COR-L47 (cell line): ENCODE results near the gene LAMC3.

Experiments used
- DNase-seq: peaks from one replicate; lab custom pipeline; 2025; lab: John Stamatoyannopoulos, UW

Gene LAMC3

DNA sequence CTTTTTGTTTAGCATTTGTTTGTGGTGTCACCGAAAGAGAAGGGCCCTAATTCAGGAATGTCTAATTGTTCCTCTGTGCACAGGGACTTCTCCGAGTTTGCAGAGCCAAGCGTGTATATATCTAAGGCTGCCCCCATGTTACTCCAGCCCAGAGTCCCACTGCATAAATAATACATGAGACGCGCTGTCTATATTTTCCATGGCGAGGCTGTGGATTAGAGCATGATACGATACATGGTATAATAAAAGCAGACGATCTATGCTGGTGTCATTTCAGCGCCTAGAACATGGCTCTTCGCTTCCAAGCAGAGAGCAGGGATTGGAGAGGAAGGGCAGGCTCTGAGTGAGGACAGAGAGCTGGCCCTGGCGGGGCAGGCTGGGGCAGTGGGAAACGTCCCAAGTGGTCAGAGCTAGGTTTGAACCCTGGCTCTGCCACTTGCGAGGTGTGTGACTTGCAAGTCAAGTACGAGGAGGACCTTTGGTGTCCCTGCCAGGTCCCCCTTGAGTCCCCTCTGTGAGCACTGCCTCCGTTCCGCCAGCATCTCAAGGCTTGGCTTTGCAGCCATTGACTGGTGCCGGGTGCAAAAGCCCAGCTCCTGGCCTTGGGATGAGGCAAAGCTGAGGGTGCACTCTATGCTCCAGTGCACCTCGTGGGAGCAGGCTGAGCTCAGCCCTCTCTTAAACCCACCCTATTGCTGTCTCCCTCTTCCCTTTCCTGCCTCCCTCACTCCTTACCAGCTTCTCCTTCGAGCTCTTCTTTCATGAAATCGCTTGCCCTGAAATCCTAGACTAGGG lies 29.2 kb upstream of the LAMC3 start:
- DNase-seq = no peak

DNA sequence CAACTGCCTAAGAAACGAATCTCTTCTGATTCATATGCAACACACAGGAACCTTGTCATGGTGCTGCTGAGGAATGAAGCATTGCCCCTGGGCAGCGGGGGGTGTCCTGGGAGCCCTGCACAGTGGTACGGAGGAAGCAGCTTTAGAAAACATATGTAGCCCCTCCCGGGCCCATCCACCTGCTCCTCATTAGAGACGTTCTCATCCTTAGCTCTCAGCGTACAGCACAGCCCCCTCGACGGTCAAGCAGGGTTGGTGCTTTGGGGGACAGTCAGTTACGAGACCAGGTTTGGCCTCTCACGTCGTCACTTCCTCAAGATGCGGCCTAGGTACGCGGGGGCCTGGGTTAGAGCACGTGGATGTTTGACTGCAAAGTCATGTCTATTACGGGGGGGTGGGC lies 28.4 kb upstream of the LAMC3 start:
- DNase-seq = no peak

DNA sequence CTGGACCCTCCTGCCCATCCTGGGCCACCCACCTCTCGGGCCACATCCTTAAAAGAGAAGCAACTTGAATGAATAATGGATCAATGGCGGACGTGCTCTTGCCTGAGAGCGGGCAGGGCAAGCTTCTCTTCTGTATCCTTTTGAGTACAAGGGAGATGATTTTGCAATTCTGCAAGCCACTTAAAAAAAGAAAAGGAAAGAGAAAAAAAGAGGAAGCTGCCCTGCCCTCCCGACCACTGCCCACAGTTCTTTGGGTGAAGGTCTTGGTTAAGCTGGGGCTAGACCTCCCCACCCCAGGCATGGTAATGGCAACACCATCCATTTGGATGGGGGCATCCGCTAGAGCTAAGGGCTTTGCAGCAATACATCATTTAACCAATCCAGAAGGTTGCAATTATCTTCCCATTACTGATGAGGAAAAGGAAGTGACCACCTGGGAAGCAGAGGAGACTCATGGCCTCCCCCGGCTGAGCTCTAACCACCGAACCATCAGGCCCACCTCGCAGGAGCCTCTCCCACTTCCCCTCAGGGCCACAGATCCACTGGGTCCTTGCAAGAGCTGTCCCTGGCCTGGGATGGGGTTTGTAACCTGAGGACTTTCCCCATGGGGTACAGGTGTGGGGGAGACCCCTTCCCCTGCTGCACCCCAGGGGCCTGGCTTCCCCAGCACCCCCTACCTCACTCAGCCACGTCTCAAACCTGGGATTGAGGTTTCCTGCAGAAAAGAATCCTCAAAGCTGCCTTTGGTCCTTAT lies 27.8 kb upstream of the LAMC3 start:
- no peak for DNase-seq

DNA sequence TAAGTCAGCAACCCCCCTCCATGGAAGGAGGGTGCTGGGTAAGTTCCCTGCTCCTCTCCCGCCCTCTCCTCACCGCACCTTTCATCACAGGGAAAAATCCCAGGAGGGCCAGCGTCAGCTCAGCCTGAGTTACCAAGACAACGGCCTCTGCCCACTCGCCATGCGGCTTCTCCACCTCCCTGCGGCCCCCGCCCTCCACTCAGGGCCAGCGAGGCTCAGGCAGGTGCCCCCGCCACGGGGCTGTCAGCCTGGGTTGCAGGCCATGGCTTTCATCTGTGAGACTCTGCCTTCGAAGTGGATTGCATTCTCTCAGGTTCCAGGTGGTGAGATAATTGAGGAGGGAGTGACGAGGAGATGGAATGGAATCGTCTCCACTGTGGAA lies 27.2 kb upstream of the LAMC3 start:
- no peak for DNase-seq

DNA sequence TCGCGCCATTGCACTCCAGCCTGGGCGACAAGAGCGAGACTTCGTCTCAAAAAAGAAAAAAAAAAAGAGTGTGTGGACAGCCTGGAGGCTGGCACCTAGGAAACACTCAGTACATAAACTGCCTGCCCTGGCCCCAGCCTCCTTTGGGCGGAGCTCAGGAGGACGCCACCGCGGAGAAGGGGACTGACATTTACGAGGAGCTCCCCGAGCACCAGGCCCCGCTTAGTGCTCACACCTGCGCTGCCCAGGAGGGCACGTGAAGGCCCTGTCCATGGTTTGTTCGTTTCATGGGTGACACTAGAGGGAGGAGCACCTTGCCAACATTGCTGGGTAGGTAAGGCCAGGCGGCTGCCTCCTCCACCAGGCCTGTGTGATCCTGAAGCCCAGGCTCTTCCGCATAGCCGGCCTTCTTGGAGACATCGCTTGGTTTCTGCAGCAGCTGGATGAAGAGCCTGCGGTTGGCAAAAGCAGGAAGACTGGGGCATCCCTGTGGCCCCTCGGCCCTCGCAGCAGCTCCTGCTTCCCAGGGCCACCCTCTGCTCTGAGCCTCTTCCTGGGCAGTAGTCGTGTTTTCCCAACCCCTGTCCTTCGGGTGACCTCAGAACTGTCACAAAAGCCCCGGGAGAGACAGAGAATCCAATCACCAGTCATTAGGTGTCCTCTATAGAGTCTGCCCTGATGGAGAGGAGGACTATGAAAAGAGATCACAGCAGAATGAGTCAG lies 26.2 kb upstream of the LAMC3 start:
- DNase-seq = no peak

DNA sequence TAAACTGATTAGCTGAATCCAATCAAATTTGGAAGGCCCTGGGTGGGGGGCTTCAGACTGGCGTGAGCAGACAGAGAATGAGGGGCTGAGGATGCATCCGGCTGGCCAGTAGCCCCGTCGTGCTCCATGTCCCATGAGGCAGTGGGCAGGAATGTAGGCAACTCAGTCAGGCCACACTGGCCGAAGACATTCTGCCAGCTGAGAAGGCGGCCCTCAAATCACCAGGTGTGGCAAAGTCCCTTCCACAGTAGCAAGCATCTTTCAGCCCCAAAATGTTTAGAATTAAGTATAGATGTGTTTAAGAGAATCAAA lies 25.7 kb upstream of the LAMC3 start:
- no peak for DNase-seq

DNA sequence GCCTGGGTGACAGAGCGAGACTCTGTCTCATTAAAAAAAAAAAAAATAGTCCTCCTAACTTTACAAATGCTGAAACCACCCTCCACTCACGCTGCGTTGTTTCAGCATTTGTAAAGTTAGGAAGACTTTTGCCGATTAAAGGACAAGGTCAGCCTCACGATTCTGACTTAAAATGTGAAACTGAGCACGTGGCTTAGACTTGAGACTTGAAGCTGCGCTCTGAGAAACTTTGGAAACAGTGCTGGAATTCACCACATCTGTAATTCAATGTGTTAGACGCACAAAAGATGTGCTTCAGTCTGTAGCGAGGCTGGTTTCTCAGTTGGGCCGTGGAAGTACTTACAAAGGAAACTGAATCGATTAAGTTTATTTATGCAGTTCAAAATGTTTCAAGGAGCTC lies 25.0 kb upstream of the LAMC3 start:
- no peak for DNase-seq

DNA sequence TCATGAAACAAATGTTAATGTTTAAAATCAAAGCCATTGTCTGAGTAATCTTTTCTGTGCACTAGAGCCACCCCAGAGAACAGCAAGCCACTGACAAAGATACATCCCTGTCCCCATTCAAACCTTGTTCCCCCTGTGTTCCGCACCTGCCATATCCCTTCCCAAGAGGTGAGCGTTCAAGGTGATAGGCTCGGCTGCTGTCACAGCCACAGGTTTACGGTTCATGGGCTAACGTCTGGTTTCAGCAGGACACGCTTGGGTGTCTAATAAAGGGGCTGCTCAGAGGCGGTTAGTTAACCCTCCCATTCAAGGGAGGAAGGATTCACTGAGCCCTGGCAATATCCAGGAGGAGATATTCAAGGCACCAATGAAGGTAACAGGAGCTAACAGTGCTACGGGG lies 24.5 kb upstream of the LAMC3 start:
- no peak for DNase-seq

DNA sequence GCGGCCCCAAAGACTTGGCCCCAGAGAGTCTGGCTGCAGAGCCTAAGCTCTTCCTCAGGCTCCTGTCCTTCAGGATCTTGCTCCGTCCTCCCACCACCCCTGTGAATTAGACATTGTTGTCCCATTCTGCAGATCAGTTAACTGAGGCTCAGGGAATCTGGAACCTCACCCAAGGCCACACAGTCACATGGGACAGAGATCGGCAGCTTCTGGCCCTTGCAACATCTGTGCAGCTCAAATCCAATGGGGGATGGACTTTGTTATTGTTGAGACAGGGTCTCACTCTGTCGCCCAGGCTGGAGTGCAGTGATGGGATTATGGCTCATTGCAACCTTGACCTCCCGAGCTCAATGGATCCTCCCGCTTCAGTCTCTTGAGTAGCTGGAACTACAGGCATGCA lies 23.9 kb upstream of the LAMC3 start:
- no peak for DNase-seq

DNA sequence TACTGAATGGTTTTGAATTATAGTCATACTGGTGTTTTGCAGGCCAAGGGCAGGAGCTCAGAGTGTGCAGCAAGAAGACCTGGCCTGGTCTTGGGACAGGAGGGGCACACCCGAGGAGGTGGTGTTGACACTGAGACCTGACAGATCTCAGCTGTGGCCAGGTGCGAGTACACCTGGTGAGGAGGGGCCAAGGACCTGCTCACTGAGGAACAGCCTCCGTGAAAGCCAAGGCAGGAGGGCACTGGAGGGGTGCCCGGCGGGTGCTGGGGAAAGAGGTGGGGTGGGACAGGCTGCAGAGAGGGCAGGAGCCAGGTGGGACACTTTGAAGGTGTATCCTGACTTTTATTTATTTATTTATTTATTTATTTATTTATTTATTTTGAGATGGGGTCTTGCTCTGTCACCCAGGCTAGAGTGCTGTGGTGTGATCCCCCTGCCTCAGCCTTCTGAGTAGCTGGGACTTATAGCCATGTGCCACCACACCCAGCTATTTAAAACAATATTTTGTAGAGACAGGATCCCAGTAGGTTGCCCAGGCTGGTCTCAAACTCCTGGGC lies 23.3 kb upstream of the LAMC3 start:
- no peak for DNase-seq

DNA sequence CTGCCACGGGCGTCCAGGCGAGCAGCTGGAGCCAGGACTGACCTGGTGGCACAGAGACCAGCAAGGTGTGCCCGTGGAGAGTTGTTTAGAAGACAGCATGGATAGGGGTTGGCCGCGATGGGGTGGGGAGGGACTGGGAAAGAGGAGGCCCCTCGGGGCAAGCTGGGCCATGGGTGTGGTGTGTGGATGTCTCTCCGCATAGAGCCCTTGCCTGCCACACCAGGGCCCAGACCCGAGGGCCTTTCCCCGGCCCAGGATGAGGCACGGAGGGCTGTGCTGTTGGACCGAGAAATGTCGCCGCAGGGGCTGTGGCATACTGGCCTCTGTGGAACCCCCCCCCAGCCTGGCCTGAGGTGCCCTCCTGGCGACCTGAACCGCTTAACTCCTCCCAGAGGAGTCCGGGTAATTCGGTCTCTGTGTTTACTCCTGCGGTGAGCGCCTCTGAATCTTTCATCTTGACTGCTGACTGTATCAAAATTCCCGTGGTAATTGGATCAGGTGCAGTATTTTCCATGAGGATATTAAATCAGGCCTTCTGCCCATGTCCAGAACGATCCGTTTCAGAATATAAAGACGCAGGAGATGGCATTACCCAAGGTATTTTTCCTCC lies 22.5 kb upstream of the LAMC3 start:
- no peak for DNase-seq

DNA sequence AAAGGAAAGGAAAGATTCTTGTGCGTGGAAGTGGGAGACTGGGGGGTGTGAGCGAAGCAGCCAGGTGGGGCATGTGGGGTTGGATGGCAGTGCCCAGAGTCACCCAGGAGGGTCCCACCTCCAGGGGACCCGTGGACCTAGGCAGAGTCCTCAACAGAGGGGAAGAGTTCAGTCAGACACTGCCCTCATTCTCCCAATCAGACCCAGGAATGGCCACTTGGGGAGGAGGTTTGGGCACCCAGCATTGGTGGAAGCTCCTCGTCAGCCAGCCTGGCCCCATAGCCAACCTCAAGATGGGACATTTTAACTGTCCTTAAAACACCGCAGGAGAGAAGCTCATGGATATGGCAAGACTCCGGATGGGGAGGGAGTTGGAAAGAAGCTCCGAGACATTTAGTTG lies 21.9 kb upstream of the LAMC3 start:
- no peak for DNase-seq

DNA sequence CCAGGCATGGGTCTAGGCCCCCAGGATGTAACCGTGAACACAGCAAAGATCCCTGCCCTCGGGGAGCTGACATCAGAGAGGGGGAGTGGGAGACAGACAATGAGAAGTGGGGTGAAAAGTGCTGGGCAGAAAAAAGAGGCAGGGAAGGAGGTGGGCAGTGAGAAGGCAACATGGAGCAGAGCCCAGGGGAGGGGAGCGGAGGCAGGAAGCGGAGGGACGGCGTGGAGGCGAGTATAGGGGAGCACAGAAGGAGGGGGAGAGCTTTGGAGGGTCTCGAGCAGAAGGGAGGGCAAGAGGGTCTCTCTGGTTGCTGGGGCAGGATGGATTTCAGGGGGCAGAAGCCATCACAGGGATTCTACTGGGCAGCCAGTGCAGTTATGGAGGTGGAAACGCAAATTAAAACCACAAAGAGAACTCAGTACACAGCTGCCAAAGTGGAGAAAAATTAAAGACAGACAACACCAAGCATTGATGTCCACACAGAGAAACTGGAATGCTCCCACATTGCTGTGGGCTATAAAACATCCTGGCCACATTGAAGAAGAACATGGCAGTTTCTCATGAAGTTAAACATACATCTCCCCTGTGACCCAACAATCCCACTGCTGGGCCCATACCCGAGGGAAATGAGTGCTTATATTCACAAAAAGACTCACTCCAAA lies 21.1 kb upstream of the LAMC3 start:
- DNase-seq = no peak

DNA sequence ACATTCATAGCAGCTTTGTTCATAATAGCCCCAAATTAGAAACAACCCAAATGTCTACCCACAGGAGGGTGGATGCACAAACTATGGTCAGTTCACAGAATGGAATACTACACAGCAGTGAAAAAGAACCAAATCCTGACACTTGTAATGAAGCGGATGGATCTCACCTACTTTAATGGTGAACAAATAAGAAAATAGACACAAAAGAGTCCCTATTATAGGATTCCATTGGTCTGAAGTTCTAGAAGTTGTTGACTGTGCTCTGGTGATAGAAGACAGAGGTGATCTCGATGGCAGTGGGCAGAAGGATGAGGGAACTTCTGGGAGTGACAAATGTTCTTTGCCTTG lies 20.6 kb upstream of the LAMC3 start:
- DNase-seq = no peak

DNA sequence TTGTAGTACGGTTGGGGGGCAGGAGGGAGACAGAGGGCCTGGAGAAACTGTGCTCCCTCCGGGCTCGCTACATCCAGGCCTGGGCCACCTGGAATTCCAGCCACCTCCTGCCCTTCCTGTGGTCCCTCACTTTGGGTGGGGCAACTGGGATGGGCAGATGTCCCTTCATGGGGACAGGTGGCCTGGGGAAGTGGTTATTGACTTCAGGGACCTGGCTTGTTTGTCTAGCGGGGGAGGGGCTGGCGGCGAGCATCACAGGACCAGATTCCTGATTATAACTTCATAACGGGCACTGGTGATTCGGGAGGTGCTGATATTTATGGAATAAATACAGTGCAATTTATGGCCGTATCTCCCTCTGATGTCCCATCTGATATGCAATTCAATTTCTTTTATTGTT lies 20.1 kb upstream of the LAMC3 start:
- DNase-seq = no peak

DNA sequence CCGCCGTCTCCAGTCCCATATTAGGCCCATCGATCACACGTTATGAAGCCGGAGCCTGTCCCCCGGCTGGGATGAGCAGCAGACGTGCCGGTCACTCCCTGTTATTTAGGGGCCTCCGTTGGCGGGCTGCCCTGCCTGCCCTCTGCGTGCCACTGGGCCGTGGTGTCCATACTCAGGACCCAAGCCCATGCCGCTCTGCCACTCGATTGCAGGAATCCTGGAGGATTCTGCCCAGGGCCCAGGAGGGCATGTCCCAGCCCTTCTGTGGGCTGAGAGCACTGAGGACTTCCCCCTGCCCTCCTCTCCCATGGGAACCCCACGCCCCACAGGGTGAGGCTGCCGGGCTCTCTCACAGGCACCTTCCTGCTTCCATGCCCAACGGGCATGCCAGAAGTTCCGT lies 19.6 kb upstream of the LAMC3 start:
- no peak for DNase-seq

DNA sequence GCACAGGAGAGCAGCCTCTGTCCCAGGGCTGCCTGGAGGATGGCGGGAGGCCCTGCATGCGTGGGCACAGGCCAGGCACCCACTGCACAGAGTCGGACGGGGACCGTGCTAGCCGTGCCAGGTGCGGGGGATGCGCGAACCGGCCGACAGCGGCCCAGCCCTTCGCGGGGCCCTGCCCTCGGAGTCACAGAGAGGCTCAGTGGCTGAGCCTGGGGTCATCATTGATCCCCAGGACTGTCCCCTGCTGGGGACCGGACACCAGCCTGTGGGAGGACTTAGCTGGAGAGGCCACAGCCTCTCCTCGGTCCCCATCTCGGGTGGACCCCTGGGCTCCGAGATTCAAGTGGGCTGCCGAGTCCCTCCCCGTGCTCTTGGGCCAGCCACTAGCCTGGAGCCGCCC lies 19.1 kb upstream of the LAMC3 start:
- DNase-seq = no peak

DNA sequence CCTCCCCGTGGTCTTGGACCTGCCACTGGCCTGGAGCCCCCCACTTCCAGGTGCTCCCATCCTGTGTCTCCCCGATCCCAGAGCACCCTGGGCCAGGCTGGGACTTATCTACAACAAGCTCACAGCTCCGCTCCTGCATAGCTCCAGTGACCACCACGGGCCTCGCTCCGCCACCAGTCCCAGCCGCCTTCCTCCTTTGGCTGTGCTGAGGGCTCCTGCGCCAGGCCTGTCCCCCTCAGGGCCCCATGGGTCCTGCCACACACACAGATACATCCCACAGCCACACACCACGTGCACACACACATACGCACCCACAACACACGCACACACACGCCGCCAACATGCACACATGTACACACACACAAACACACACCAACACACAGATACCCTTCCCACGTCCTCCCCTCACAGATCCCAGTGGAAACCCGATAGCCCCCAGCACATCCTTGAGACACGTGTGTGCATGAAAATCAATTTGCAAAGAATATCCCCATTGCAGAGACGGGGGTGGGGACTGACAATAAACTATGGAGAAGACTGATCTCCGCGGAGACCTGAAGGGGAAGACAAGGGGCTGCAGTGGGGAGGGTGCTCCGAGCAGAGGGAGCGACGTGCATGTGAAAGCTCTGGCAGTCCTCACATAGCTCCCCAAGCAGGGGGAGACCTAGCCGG lies 18.5 kb upstream of the LAMC3 start:
- DNase-seq = no peak

DNA sequence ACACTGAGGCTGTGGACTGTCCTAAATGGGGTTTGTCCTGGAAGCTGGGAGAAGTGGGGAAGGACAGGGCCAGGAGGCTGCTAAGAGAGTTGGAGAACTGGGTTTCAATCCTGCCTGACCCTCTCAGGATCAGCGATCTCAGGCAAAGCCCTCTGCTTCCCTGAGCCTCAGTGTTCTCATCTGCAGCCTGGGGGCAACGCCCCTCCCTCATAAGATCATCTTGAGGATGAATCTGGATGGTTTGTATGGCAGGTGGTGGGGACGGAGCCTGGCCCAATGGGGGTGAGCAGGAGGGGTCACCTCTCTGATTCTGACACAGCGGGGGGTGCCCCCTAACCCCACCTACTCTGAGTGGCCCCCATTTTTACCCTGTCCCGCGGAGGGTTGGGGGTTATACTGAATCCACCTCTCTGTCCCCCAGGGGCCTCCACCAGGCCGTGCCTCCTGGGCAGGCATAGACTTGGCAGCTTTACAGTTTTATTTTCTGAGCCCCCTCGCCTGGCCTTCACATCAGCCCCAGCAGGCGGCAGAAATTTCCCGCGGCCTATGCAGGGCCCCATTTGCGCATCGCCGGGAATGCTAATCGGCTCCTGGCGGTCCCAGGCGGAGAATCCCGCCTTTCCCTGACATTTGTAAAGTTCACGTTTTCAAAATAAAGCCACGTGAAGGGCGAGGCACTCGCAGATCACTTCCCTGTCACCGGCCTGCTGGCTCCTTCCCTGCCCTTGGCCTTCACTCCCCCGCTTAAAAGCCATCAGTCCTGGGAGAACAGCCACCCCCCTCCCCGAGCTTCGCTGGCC lies 17.8 kb upstream of the LAMC3 start:
- DNase-seq = no peak

DNA sequence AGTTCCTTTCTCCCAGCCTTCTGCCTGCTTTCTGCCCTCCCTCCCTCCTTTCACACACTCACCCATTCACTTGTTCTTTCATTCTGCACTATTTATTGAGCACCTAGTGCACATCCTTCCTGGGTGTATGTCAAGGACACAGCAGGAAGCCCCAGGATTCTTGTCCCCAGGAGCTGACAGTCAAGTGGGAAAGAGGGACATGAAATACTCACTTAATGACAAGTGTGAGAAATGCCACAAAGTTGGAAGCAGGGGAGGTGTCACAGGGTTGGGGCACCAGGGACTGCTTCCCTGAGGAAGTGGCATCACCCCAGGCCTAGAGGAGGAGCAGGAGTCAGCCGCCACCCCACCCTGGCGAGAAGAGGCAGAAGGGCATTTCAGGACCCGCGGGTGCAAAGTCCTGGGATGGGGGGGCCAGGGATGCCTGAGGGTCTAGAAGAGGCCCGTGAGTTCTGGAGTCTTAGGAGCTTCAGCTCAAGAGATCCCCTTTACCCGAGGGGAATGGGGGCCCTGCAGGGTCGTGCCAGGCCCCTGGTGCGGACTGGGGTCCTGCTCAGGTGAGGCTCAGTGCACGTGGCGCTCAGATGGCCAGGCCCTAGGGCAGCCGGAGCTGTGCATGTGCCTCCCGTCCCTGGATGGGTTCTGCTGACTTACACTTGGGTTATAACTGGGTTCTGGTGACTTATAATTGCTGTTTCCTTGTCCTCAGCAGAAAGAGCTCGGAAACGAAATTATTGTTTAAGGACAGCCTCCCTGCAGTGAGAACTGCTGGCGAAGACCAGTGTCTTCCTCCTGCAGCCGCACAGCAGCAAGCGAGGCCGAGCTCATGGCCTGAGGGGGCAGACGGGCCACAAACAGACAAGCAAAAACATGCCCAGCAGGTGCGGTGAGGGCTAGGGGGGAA lies 16.9 kb upstream of the LAMC3 start:
- DNase-seq = no peak
